Vagina (tissue), 2 donors: ENCODE data around the gene ARHGAP44.

Source experiments
- POLR2A ChIP-seq, 2 donors: fragments of 450-650 bp; IDR thresholded peaks; one replicate each; pipeline ENCODE4 v1.6.1; 2017; ENCODE audit warnings: antibody characterized with exemption in 2 of 2, mild to moderate bottlenecking in 2 of 2, moderate library complexity in 2 of 2
- TF ChIP-seq, protein P1 (sequence below), 3 experiments: fragments of 450-650 bp in 2 of 3; fragments of 200-600 bp in 1 of 3; sonication (generic) in 1 of 3; IDR thresholded peaks; one replicate each; pipeline ENCODE4 v1.5.1; 2017 to 2019; ENCODE audit warnings: antibody characterized with exemption in 3 of 3, mild to moderate bottlenecking in 2 of 3, moderate library complexity in 2 of 3

DNA sequence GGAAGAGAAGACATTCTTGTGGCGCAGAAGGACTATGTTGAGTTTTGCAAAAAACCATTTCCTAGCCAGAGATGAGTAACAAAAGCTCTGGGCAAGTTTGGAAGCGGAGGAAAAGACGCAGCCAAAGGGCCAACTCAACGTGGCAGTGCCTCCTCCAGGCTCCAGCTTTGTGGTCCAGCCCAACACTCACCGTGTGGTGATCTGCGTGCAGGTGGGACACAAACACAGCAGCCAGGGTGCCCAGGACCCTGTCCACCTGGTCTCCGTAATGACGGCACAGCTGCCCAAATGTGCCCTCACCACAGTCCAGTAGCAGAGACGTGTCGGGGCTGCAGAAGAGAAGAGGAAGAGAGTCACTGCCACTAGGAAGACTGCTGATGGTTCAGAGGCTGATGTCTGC, 207.1 kb downstream of the ARHGAP44 start:
- no peak for TF ChIP-seq POLR2A (IDR thresholded peaks at IDR 0.05)
- TF ChIP-seq, protein P1, sequence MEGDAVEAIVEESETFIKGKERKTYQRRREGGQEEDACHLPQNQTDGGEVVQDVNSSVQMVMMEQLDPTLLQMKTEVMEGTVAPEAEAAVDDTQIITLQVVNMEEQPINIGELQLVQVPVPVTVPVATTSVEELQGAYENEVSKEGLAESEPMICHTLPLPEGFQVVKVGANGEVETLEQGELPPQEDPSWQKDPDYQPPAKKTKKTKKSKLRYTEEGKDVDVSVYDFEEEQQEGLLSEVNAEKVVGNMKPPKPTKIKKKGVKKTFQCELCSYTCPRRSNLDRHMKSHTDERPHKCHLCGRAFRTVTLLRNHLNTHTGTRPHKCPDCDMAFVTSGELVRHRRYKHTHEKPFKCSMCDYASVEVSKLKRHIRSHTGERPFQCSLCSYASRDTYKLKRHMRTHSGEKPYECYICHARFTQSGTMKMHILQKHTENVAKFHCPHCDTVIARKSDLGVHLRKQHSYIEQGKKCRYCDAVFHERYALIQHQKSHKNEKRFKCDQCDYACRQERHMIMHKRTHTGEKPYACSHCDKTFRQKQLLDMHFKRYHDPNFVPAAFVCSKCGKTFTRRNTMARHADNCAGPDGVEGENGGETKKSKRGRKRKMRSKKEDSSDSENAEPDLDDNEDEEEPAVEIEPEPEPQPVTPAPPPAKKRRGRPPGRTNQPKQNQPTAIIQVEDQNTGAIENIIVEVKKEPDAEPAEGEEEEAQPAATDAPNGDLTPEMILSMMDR (IDR thresholded peaks at IDR 0.05), result no peak
